Common myeloid progenitor, CD34-positive (primary cell): Measurements from ENCODE around the gene NPL.

ENCODE experiments used
- CTCF ChIA-PET: fragments of 350-600 bp; sonication (Branson Sonifier 250); formaldehyde crosslinking; loops from one replicate; lab custom pipeline; 2021; ENCODE audit warnings: antibody characterized with exemption; lab: Charles Lee
- POLR2A ChIA-PET: fragments of 350-600 bp; sonication (Branson Sonifier 250); formaldehyde crosslinking; loops from one replicate; lab custom pipeline; 2021; ENCODE audit warnings: antibody characterized with exemption; lab: Charles Lee
- DNase-seq, 3 donors: peaks; one replicate each; pipeline versions ENCODE4 v3.0.0 to v3.0.0-alpha.2; 2013
- H3K27ac ChIP-seq, 2 experiments: 1 replicate in 1 of 2; 2 replicates in 1 of 2; pipeline ENCODE4 v1.7.0; 2013; ENCODE audit warnings: inconsistent platforms in 2 of 2, low read length in 2 of 2, mild to moderate bottlenecking in 2 of 2, low read depth in 1 of 2, moderate library complexity in 1 of 2; ENCODE audit not compliant: severe bottlenecking in 2 of 2, insufficient read depth in 1 of 2, poor library complexity in 1 of 2
- H3K27me3 ChIP-seq, 5 experiments: replicated peaks in 2 of 5; 1 replicate in 3 of 5; 2 replicates in 2 of 5; pipeline versions ENCODE4 v1.6.1 to v1.7.0; 2013; ENCODE audit warnings: low read length in 4 of 5, mild to moderate bottlenecking in 2 of 5, moderate library complexity in 2 of 5, inconsistent platforms in 1 of 5; ENCODE audit not compliant: insufficient read depth in 5 of 5, control insufficient read depth in 4 of 5
- H3K36me3 ChIP-seq, 4 experiments: 1 replicate in 2 of 4; 2 replicates in 2 of 4; pipeline versions ENCODE4 v1.6.1 to v1.7.0; 2013; ENCODE audit warnings: low read length in 3 of 4, control low read depth in 1 of 4, mild to moderate bottlenecking in 1 of 4; ENCODE audit not compliant: control insufficient read depth in 4 of 4, insufficient read depth in 4 of 4
- H3K4me1 ChIP-seq, 4 experiments: 1 replicate in 3 of 4; 2 replicates in 1 of 4; pipeline versions ENCODE4 v1.6.1 to v1.7.1; 2013; ENCODE audit warnings: low read length in 3 of 4, mild to moderate bottlenecking in 3 of 4, control low read depth in 1 of 4, inconsistent platforms in 1 of 4, moderate library complexity in 1 of 4; ENCODE audit not compliant: control insufficient read depth in 4 of 4, insufficient read depth in 4 of 4; ENCODE audit errors: control extremely low read depth in 1 of 4
- H3K4me3 ChIP-seq, 7 experiments: 1 replicate in 4 of 7; 2 replicates in 3 of 7; pipeline versions ENCODE4 v1.5.1 to v1.7.0; 2013; ENCODE audit warnings: mild to moderate bottlenecking in 7 of 7, low read length in 6 of 7, moderate library complexity in 6 of 7, inconsistent platforms in 2 of 7, low read depth in 2 of 7, control low read depth in 1 of 7; ENCODE audit not compliant: insufficient read depth in 4 of 7, control insufficient read depth in 1 of 7; ENCODE audit errors: extremely low read depth in 1 of 7
- H3K9me3 ChIP-seq, 5 experiments: 1 replicate in 4 of 5; 2 replicates in 1 of 5; pipeline versions ENCODE4 v1.6.1 to v1.7.1; 2013; ENCODE audit warnings: low read length in 4 of 5, mild to moderate bottlenecking in 2 of 5, inconsistent platforms in 1 of 5, low read depth in 1 of 5, moderate library complexity in 1 of 5; ENCODE audit not compliant: control insufficient read depth in 4 of 5, insufficient read depth in 2 of 5; ENCODE audit errors: control extremely low read depth in 1 of 5
- WGBS: methylation state at CpG from one replicate; pipeline ENCODE4 v1.1.5; 2013; ENCODE audit not compliant: insufficient coverage; 5-methylcytosine and 5-hydroxymethylcytosine counted together

NPL gene

DNA sequence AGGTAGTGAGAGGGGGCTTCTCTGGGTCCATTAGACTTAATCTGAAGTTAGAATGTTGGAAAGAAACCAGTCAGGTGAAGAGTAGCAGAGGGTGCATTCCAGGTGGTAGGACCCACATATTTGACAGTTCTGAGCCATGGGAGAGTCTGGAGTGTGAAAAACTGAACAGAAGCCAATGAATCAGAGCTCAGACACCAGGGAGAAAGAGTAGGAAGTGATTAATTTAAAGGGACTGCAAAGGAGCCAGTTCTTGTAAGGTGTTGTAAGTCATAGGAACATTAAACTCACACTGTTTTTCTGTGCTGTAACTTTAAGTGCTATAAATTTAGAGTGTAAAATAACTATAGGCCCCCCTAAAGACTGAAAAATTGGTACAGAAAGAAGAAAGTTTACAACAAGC, 43.7 kb downstream of the NPL start:
- Histone ChIP-seq H3K36me3 (no peaks in the 10 kb centered on the region), H3K27me3 (no peaks in the 10 kb centered on the region), H3K9me3 (no peaks in the 10 kb centered on the region), H3K4me3 (no peak overlapping the region), H3K4me1 (peaks cover 5 to 10% (median 7%) of the 10 kb centered on the region in 4 experiments), H3K27ac (no peak overlapping the region)
- no peak for DNase-seq
- CTCF ChIA-PET: no interaction called here
- POLR2A ChIA-PET: no interaction called here

DNA sequence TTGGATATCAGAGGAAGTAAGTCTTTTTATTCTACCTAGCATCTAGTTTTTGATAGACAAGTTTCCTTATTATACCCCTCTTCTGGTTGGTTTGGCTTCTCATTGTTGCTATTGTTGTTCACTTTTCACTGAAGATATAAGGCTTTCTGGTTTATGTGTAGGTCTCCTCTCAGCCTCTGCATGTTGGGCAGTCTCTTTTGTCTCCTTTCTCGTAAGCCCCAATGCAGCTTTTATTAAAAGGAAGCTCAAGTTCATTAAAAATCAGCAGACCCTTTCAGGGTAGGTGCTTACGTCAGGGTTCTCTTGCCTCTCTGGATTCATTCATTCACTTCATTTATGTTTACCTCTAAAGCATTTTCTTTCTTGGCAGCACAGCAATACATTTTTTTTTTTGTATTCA, 44.8 kb downstream of the NPL start:
- no peak overlapping the region for H3K27ac ChIP-seq
- peaks cover 7 to 13% (median 10%) of the 10 kb centered on the region in 4 experiments for H3K4me1 ChIP-seq
- no peak for DNase-seq
- CTCF ChIA-PET: no interaction called here
- no peak overlapping the region for H3K4me3 ChIP-seq
- H3K36me3 ChIP-seq: no peaks in the 10 kb centered on the region
- WGBS: 100% methylated on average over 2 of the region's 2 CpGs
- no peaks in the 10 kb centered on the region for H3K9me3 ChIP-seq
- H3K27me3 ChIP-seq: no peaks in the 10 kb centered on the region
- POLR2A ChIA-PET: no interaction called here

DNA sequence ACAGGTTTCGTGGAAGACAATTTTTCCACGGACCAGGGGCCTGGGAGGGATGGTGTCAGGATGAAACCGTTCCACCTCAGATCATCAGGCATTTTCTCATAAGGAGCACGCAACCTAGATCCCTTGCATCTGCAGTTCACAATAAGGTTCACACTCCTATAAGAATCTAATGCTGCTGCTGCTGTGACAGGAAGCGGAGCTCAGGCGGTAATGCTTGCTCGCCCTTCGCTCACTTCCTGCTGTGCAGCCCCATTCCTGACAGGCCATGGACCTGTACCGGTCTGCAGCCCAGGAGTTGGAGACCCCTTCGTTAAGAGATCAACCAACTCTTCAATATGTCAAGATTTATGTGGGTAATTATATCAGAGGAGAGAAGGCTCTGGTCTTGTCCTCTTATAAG, 46.2 kb downstream of the NPL start:
- no peaks in the 10 kb centered on the region for H3K27me3 ChIP-seq
- H3K4me1 ChIP-seq: peaks cover 7 to 16% (median 13%) of the 10 kb centered on the region in 4 experiments
- H3K9me3 ChIP-seq: no peaks in the 10 kb centered on the region
- no peak overlapping the region for H3K4me3 ChIP-seq
- DNase-seq: no peak
- H3K36me3 ChIP-seq: peaks cover 0 to 4% (median 0%) of the 10 kb centered on the region in 4 experiments
- ChIA-PET POLR2A (no interaction called here), CTCF (no interaction called here)
- no peak overlapping the region for H3K27ac ChIP-seq
- 100% methylated on average over 8 of the region's 10 CpGs for WGBS

DNA sequence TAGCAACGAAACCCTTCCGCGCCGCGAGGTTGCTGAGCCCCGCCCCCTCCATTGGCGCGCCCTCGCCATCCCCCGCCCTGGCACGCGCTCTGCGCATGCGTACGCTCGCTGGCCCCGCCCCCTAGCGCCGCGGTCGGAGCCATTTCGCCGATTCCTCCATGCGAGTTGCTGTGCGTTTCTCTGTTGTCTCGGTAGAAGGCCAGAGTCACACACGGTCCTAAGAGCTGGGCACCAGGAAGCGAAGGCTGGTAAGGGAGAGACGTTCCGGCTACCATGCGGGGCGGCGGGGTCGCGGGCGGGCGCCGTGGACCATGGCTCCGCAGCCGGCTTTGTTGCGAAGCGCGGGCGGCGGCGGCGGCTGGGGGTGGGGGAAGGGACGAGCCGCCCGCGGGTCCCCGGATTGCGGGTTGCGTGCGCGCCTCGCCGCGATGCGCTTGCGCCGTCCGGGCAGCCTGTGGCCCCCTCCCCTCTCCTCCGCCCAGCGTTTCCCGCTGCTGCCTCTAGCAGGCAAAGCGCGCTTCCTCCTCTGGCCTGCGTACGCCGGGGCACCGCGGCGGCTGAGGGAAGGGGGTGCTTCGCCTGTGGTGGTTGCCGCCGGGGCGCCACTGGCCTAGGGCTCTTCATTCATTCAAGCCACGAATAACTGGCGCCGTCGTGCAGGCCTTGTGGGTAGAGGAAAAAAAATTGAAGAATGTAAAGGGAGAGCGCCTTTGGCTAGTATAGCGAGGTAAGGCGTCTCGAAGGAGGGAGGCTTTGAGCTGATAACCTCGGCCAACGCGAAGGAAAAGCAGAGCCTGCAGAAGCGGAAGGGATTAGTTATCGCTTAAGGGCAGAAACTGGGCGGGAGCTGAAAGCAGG, 49.9 kb downstream of the NPL start, which contains the start of gene DHX9:
Gene DHX9, plus strand, starts transcription at position 139 of the 858 bp plus-strand sequence. CDS start 3,220 bp downstream, outside the sequence.
- ChIA-PET POLR2A (interaction anchor here (0.6 kb wide), 1 partner anchor 202 kb away, joined by 9 read pairs; no protein-coding TSS in a partner anchor), CTCF (interaction anchor here (1.1 to 1.9 kb wide), 3 partner anchors 43 to 238 kb away, joined by 3 to 5 read pairs (median 4); no protein-coding TSS in a partner anchor)

DNA sequence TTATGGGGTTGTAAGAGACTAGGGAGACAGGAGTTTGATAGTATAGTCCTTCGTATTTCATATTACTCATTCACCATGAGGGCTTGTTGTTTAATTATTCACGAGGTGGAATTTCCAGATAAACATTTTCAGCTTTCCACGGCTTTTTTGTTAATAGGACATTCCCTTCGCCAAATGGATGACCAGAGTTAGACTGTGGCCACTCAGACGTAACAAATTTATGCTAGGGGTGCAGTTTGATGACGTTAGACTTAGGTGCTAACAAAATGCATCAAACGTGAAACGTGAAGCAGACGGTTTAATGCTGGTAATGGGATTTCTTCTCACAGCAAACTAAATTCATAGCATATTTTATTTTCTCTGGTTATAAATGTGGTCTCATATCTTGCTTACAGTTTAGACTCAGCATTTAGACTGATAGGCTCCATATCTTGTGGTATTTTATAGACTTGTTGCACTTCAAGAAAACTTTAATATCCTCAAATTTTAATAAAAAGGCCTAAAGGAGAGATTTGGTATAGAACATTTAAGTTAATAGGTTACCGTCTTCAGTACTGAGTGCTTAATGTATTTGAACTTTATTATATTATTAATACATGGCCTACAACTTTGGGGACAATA, 51.9 kb downstream of the NPL start:
- 100% methylated on average over 2 of the region's 10 CpGs for WGBS

More for the DNA sequence above, 49.9 kb downstream of the NPL start, which contains the start of gene DHX9:
- H3K4me1 ChIP-seq: peaks cover 10 to 31% (median 26%) of the 10 kb centered on the region in 4 experiments
- WGBS: under 1% methylated on average over 61 of the region's 92 CpGs
- H3K27ac ChIP-seq: peak within 1 kb of the TSS; percentile 71 to 89
- H3K27me3 ChIP-seq: no peaks in the 10 kb centered on the region
- no peaks in the 10 kb centered on the region for H3K9me3 ChIP-seq
- DNase-seq: peak; percentile 93 to 96 (median 96)
- H3K4me3 ChIP-seq: peak within 1 kb of the TSS; percentile 70 to 96 (median 85)
- H3K36me3 ChIP-seq: peaks cover 8 to 35% (median 10%) of the 10 kb centered on the region in 4 experiments

DNA sequence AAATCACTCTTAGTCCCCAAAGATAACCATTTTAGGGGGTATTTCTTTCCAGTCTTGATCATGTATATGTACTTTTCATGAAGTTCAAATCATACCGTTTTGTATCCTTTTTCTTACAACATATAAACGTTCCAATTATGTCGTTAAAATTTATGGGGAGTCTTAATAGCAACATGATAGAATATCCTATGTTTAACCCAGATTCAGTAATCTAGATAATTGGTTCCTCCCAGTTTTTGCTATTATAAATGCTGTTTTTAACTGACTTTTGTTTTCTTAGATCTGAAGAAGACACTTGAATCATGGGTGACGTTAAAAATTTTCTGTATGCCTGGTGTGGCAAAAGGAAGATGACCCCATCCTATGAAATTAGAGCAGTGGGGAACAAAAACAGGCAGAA, 52.7 kb downstream of the NPL start:
- Histone ChIP-seq H3K36me3 (peaks cover 17 to 62% (median 31%) of the 10 kb centered on the region in 4 experiments), H3K4me3 (peak overlapping the region in 2 of 7 experiments; percentile 10 to 13), H3K27me3 (no peaks in the 10 kb centered on the region), H3K9me3 (no peaks in the 10 kb centered on the region), H3K4me1 (peaks cover 10 to 31% (median 26%) of the 10 kb centered on the region in 4 experiments), H3K27ac (no peak overlapping the region)
- DNase-seq: no peak
- ChIA-PET POLR2A (no interaction called here), CTCF (interaction anchor here (0.8 to 1.4 kb wide), 2 partner anchors 25 to 238 kb away, joined by 3 read pairs; no protein-coding TSS in a partner anchor)
- WGBS: 100% methylated on average over 1 of the region's 4 CpGs

More for the DNA sequence above, 51.9 kb downstream of the NPL start:
- Histone ChIP-seq H3K27me3 (no peaks in the 10 kb centered on the region), H3K36me3 (peaks cover 14 to 54% (median 27%) of the 10 kb centered on the region in 4 experiments), H3K4me3 (peak overlapping the region in 3 of 7 experiments; percentile 19 to 90 (median 70)), H3K9me3 (no peaks in the 10 kb centered on the region), H3K27ac (peak overlapping the region in 1 of 2 experiments; percentile 26), H3K4me1 (peaks cover 10 to 31% (median 26%) of the 10 kb centered on the region in 4 experiments)
- ChIA-PET POLR2A (interaction anchor here (0.7 kb wide), 1 partner anchor 229 kb away, joined by 8 read pairs; no protein-coding TSS in a partner anchor), CTCF (interaction anchor here (0.9 kb wide), 1 partner anchor 22 kb away, joined by 3 read pairs; no protein-coding TSS in a partner anchor)
- DNase-seq: no peak
